Kidney epithelial cell (primary cell): ENCODE results near the gene MGMT. TPM values are rescaled to one million over a fixed set of nuclear protein-coding genes. Genes with fewer than 3 reads are reported as not detected.
"Not testable (repeated sequence)": the region's sequence is repeated elsewhere in the genome, so short reads cannot be mapped to it uniquely, and the experiment has no call there.

Experiments used
- DNase-seq: peaks from one replicate; pipeline ENCODE4 v3.0.0-alpha.2; 2010; ENCODE audit warnings: low read depth
- H3K27me3 ChIP-seq: 2 replicates; pipeline ENCODE4 v1.6.0; 2011; ENCODE audit warnings: low read length; ENCODE audit not compliant: control insufficient read depth, insufficient read depth
- H3K36me3 ChIP-seq: 2 replicates; pipeline ENCODE4 v1.5.1; 2011; ENCODE audit warnings: low read length; ENCODE audit not compliant: control insufficient read depth, insufficient read depth
- H3K4me3 ChIP-seq: 2 replicates; pipeline ENCODE4 v1.5.1; 2011; ENCODE audit warnings: low read depth, mild to moderate bottlenecking, control low read depth, low read length
- total RNA-seq: library from RNA; depleted of rRNA; stranded (reverse); fragments of >200 nt; gene quantifications from 2 replicates; pipeline ENCODE4 v1.2.3, GENCODE V29; 2015
- TF ChIP-seq, protein P1 (sequence below): IDR thresholded peaks from 2 replicates; pipeline ENCODE4 v1.5.1; 2011; ENCODE audit warnings: mild to moderate bottlenecking, moderate library complexity, low read length, control low read depth, inconsistent platforms; ENCODE audit not compliant: insufficient read depth, poor library complexity, severe bottlenecking

The MGMT gene
- total RNA-seq, 1 donor from 2014 or later: 36.1 TPM

DNA sequence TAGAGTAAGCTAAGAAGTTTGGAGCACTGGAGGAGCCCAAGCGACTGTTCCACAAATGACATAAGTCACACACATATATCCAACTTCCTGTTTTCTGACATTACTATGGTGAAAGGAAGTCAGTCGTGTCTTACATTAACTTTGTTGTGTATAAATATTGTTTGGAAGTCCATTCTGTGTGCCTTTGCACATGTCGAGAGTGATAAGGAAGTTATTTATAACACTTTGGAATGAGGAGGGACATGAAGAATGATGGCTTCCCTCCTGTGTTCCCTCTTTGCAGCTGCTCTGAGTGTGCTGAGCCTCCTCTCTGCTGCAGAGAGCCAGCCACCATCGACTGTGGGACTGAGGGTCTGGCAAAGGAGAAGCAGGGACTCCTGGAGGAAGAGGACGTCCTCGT, 40.4 kb upstream of the MGMT start:
- TF ChIP-seq, protein P1, sequence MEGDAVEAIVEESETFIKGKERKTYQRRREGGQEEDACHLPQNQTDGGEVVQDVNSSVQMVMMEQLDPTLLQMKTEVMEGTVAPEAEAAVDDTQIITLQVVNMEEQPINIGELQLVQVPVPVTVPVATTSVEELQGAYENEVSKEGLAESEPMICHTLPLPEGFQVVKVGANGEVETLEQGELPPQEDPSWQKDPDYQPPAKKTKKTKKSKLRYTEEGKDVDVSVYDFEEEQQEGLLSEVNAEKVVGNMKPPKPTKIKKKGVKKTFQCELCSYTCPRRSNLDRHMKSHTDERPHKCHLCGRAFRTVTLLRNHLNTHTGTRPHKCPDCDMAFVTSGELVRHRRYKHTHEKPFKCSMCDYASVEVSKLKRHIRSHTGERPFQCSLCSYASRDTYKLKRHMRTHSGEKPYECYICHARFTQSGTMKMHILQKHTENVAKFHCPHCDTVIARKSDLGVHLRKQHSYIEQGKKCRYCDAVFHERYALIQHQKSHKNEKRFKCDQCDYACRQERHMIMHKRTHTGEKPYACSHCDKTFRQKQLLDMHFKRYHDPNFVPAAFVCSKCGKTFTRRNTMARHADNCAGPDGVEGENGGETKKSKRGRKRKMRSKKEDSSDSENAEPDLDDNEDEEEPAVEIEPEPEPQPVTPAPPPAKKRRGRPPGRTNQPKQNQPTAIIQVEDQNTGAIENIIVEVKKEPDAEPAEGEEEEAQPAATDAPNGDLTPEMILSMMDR: no peak
- no peaks in the 10 kb centered on the region for H3K36me3 ChIP-seq
- H3K4me3 ChIP-seq: no peak overlapping the region
- no peak for DNase-seq
- no peaks in the 10 kb centered on the region for H3K27me3 ChIP-seq

DNA sequence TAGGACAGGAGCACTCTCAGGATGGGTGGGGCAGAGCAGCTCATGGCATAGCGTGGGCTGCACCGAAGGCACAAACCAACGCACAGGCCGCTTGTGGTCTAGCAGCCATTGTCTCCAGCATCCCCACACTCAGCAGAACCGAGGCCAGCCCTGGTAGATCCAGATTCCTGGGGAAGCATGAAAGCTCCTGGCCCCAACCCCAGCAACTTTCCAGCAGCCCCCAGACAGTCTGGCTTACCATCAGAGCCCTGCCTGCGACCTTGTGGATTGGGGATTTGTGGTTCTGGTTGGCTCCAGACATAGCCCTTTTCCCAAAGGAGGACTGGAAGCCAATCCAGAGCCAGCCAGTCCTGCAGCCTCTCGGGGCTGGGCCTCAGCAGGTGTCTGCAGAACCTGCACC, 33.8 kb upstream of the MGMT start:
- no peak for DNase-seq
- TF ChIP-seq, protein P1: no peak
- no peaks in the 10 kb centered on the region for H3K36me3 ChIP-seq

DNA sequence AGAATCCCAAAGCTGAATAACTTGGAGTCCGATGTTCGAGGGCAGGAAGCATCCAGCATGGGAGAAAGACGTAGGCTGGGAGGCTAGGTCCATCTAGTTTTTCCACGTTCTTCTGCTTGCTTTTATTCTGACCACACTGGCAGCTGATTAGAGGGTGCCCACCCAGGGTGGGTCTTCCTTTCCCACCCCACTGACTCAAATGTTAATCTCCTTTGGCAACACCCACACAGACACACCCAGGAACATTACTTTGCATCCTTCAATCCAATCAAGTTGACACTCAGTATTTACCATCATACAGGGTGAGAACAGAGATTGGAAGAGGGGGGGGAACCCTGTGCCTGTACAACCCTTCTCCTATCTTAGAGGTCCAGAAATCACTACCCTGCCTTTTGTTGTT, 31.3 kb upstream of the MGMT start:
- not testable (repeated sequence) for H3K27me3 ChIP-seq, H3K4me3 ChIP-seq, H3K36me3 ChIP-seq, DNase-seq

More for the DNA sequence above, 33.8 kb upstream of the MGMT start:
- H3K27me3 ChIP-seq: no peaks in the 10 kb centered on the region
- no peak overlapping the region for H3K4me3 ChIP-seq

DNA sequence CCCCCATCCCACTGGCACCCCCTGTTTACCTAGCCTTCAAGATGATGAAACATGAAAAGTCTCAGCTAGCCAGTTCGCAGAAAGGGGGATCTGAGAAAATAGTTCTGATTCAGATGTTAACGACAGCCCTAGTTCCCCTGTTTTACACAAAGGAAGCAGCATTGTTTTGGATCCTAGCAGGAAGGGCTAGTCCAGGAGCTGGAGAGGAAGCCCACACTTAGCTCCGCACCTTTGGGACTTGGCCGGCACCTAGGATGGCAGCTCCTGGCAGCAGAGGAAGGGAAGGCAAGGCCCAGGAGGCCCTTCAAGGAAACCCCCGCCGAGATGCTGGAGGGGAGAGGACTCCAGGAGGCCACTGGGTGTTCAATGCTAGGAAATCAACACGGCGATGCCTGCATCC, 29.0 kb upstream of the MGMT start:
- DNase-seq: no peak
- no peaks in the 10 kb centered on the region for H3K27me3 ChIP-seq
- no peak overlapping the region for H3K4me3 ChIP-seq
- TF ChIP-seq, protein P1: no peak
- H3K36me3 ChIP-seq: no peaks in the 10 kb centered on the region

DNA sequence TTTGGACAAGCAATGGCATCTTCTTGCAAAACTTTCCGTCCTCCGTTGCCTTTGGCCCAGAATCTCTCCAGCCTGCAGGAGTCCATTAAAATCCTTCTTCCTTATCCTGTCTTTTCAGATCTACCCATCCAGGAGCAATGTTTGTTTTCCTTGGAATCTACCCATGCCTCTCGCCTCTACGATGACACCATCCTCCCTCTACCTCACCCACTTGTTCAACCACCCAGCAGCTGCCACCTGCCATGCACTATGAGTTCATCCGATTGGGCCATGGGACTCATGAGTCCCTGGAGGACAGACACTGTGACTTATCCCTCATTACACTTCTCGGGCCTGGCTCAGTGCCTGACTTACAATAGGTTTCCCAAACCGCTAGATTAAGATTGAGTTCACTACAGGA, 26.8 kb upstream of the MGMT start:
- Histone ChIP-seq H3K4me3 (no peak overlapping the region), H3K27me3 (no peaks in the 10 kb centered on the region), H3K36me3 (no peaks in the 10 kb centered on the region)
- no peak for DNase-seq
- TF ChIP-seq, protein P1: no peak

DNA sequence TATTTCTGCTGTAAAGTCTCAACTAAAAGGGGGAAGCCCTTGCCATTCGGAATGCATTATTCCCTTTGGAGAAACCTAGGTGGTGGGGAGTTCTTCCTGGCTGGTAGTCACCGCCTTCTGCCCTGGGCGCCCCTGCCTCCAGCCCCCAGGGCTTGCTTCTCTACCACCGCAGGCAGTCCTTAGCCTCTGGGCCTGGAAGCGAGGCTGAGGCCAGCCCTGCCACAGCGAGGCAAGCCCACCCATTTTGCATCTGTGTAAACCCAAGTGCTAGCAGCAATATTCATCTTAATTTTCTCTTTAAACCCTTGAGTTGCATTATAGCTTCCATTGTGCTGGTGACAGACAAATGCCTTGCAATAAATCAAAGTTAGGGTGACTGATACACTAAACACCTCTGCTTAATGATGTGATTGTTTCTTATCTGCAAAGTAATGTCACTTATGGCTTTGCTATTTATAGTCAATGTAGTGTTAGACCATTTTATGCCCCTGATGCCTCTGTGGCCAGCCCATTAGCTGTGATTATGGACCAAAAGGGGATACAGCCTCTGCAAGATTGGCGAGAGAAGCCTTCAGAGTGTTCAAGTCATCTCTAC, 26.2 kb upstream of the MGMT start:
- Histone ChIP-seq H3K4me3 (no peak overlapping the region), H3K36me3 (no peaks in the 10 kb centered on the region), H3K27me3 (no peaks in the 10 kb centered on the region)
- TF ChIP-seq, protein P1: no peak
- DNase-seq: no peak
